GM18951 (cell line): ENCODE data around the gene ELF4.

Experiments used
- POLR2A ChIP-seq: IDR thresholded peaks from 4 replicates; pipeline ENCODE4 v1.6.1; 2011; ENCODE audit warnings: mild to moderate bottlenecking; ENCODE audit not compliant: insufficient read length, insufficient read depth; ENCODE audit errors: extremely low read depth
- in situ Hi-C: fragments of 300-500 bp; cut with MboI; formaldehyde crosslinking; loops from one replicate; pipeline ENCODE4 v1.12.0; 2022; ENCODE audit warnings: low sequenced_read_pairs, mixed read lengths, inconsistent platforms; ENCODE audit not compliant: unreplicated experiment

Gene ELF4

GRCh38 chrX:130086447-130087206 lies 23.7 kb downstream of the ELF4 start:
- TF ChIP-seq POLR2A, result peak; percentile 49
- in situ Hi-C loops, result loop anchor here (10.0 kb wide), 1 partner anchor 88 kb away; the partner anchor contains the start of gene RAB33A

GRCh38 chrX:130085551-130086446 lies 24.5 kb downstream of the ELF4 start:
- TF ChIP-seq POLR2A, result no peak
- in situ Hi-C loops, result loop anchor here (10.0 kb wide), 1 partner anchor 89 kb away; the partner anchor contains the start of gene RAB33A

- in situ Hi-C loops, result loop anchor here (10.0 kb wide), 1 partner anchor 90 kb away; the partner anchor contains the start of gene RAB33A
These were observed 25.6 kb downstream of the ELF4 start for GRCh38 chrX:130084631-130085237.

GRCh38 chrX:130083656-130084382 lies 26.5 kb downstream of the ELF4 start:
- TF ChIP-seq POLR2A, result no peak
- in situ Hi-C loops, result loop anchor here (10.0 kb wide), 1 partner anchor 91 kb away; the partner anchor contains the start of gene RAB33A

More at GRCh38 chrX:130084631-130085237, 25.6 kb downstream of the ELF4 start:
- TF ChIP-seq POLR2A, result peak; percentile 27

GRCh38 chrX:130083107-130083490 lies 27.2 kb downstream of the ELF4 start:
- in situ Hi-C loops, result loop anchor here (10.0 kb wide), 1 partner anchor 92 kb away; the partner anchor contains the start of gene RAB33A

GRCh38 chrX:130082244-130083106 lies 27.8 kb downstream of the ELF4 start:
- TF ChIP-seq POLR2A, result no peak
- in situ Hi-C loops, result loop anchor here (10.0 kb wide), 1 partner anchor 92 kb away; the partner anchor contains the start of gene RAB33A

More at GRCh38 chrX:130083107-130083490, 27.2 kb downstream of the ELF4 start:
- TF ChIP-seq POLR2A, result no peak

GRCh38 chrX:130081421-130082045 lies 28.8 kb downstream of the ELF4 start:
- in situ Hi-C loops, result loop anchor here (10.0 kb wide), 1 partner anchor 93 kb away; the partner anchor contains the start of gene RAB33A
- no peak for TF ChIP-seq POLR2A

- in situ Hi-C loops, result loop anchor here (10.0 kb wide), 1 partner anchor 94 kb away; the partner anchor contains the start of gene RAB33A
- no peak for TF ChIP-seq POLR2A
These were observed 29.4 kb downstream of the ELF4 start for GRCh38 chrX:130080791-130081367.

- in situ Hi-C loops, result loop anchor here (10.0 kb wide), 1 partner anchor 95 kb away; the partner anchor contains the start of gene RAB33A
- TF ChIP-seq POLR2A, result no peak
These were observed 30.4 kb downstream of the ELF4 start for GRCh38 chrX:130079824-130080406.

- TF ChIP-seq POLR2A, result no peak
- in situ Hi-C loops, result no loop called here
These were observed 34.5 kb downstream of the ELF4 start for GRCh38 chrX:130075777-130076176.
